ENCODE results near the gene C1orf53.

DNA sequence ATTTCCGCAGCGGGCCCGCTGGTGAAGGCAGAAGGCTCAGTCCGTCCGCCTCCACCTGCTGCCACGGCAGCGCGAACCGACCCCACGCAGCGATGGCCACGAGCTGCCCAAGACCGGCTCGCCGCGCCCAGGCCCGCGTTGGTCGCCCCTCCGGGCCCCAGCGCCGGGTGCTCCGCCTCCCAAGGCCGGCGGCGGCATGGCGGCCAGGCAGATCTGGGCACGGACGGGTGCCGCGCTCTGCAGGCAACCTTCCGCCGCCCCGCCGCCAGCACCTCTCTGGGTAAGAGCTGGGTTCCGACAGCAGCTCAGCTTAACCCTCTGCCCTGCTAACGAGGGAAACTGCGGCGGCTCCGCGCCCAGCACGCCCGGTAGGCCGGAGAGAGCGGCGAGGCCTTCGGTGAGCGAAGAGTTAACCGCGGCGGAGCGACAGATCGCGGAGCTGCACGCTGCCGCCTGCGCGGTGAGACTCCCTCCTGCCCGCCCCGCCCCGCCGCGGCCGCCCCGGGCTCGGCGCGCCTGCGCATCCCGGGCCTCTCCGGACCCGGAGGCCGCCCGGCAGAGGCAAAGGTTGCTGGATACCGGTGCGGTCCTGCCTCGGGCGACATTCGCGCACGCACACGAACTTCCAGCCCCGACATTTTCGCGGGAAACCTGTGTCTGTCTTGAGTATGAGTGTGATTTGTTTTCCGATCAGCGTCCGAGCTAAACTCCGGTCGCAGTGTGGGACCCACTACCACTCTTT is at the start of gene C1orf53:
- TF ChIP-seq, protein P1, sequence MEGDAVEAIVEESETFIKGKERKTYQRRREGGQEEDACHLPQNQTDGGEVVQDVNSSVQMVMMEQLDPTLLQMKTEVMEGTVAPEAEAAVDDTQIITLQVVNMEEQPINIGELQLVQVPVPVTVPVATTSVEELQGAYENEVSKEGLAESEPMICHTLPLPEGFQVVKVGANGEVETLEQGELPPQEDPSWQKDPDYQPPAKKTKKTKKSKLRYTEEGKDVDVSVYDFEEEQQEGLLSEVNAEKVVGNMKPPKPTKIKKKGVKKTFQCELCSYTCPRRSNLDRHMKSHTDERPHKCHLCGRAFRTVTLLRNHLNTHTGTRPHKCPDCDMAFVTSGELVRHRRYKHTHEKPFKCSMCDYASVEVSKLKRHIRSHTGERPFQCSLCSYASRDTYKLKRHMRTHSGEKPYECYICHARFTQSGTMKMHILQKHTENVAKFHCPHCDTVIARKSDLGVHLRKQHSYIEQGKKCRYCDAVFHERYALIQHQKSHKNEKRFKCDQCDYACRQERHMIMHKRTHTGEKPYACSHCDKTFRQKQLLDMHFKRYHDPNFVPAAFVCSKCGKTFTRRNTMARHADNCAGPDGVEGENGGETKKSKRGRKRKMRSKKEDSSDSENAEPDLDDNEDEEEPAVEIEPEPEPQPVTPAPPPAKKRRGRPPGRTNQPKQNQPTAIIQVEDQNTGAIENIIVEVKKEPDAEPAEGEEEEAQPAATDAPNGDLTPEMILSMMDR (IDR thresholded peaks at IDR 0.05; ENCODE audit: low read depth, low read length), result no peak
- no peak for TF ChIP-seq EZH2phosphoT487 (IDR thresholded peaks at IDR 0.05; ENCODE audit: low read depth)
